Measurements from ENCODE around the gene PPP3R2.
"Not testable (repeated sequence)": the region's sequence is repeated elsewhere in the genome, so short reads cannot be mapped to it uniquely, and the experiment has no call there.

Gene PPP3R2, protein sequence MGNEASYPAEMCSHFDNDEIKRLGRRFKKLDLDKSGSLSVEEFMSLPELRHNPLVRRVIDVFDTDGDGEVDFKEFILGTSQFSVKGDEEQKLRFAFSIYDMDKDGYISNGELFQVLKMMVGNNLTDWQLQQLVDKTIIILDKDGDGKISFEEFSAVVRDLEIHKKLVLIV

DNA sequence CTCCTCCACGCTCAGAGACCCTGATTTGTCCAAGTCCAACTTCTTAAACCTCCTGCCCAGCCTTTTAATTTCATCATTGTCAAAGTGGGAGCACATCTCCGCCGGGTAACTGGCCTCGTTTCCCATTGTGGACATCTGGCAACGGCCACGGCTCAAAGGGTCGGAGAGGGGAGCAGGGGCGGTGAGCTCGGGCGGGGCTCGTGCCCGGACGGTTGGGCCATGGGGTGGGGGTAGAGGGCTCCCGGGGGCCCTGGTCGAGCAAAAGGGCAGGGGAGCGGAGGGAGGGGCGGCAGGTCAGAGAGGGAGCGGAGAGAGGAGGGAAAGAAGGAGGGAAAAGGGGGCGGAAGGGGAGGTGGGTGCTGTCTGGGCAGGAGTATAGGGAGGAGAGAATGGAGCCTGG lies at the start of gene PPP3R2:
Gene PPP3R2, minus strand, starts transcription at position 174 of the 400 bp plus-strand sequence. Its CDS starts 48 bp downstream, at position 126.
- no peak for DNase-seq

DNA sequence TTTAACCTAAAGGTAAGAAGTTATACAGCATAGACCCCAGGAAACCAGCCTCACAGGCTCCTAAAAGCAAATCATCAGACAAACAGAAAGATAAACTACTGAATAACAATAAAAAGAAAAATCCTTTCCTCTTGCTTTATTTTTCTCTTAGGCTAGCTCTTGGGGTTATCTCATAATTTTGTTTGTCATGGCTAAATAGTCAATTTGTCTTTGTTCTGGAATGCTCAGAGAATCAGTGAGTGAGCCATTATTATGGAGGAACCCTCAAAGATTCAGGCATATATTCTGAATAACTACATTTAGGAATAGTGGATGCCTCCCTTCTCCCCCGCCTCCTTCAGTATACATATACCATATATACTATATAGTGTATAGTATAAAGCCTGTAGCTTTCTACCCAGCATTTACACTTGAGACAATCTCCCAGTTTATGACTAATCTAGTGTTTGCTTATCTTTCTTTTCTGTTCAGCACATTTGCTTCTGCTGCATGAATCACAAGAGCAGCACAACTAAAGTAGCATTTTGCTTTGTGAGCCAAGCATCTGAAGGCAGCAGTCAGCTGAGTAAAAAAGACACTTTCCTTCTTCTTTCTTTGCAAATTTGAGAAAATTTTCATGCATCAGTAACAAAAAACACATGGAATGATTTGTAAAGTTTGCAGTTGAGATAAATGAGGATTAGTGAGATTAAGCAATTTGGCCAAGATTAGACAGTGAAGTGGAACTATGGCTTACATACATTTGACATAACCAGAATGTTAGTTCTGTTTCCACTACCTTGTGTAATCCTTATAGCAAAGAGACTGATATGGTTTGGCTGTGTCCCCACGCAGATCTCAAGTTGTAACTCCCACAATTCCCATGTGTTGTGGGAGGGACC lies 45.3 kb upstream of the PPP3R2 start:
- DNase-seq = no peak

DNA sequence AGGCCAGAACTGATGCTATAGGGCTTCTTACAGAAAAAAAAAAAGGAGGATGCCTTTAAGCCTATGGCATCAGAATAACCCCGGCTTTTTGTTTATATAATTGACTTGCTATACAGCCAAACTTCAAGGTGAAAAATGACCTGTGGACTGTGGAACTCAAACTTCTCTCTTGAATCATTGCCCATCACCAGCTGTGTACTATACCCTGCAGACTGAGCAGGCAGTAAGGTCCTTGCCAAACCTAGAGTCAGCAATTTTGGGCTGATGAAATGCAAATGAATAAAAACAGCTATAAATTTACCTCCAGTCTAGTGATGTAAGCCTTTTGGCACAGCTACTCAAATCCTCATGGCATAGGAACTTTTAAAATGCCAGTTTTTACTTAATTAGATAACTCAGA lies 44.5 kb upstream of the PPP3R2 start:
- no peak for DNase-seq

DNA sequence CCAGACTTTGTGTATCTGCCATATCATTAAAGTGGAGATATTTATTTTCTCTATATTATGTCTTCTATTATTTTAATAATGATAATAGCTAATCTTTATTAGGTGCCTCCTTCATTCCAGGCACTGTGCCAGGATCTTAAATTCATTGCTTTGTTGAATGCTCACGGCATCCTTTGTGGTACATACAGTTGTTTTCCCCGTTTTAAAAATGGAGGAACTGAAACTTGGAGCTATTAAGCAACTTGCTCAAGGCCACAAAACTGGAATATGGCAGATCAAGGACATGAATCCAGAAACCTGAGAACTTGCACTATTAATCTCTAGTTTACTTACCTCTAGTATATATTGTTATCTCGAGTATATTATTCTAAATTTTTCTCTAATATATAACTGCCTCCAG lies 41.5 kb upstream of the PPP3R2 start:
- no peak for DNase-seq

DNA sequence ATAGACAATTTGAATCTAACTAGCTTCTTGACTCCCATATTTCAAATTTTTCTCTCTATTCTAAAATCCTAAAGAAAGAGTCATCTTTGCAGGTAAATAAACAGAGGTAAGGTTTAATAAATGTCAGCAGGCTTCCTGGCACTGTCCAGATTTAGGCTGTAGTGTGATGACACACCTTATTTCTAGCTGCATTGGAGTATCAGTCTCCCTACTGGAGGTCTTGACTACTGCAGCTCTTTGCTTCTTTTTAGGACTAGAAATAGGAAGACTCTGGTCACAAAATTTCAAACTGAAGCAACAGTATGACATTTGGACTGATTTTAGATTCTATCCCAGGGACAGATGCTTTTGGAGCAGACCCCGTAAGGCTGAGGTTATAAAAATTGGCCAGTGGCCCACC lies 40.7 kb upstream of the PPP3R2 start:
- no peak for DNase-seq

DNA sequence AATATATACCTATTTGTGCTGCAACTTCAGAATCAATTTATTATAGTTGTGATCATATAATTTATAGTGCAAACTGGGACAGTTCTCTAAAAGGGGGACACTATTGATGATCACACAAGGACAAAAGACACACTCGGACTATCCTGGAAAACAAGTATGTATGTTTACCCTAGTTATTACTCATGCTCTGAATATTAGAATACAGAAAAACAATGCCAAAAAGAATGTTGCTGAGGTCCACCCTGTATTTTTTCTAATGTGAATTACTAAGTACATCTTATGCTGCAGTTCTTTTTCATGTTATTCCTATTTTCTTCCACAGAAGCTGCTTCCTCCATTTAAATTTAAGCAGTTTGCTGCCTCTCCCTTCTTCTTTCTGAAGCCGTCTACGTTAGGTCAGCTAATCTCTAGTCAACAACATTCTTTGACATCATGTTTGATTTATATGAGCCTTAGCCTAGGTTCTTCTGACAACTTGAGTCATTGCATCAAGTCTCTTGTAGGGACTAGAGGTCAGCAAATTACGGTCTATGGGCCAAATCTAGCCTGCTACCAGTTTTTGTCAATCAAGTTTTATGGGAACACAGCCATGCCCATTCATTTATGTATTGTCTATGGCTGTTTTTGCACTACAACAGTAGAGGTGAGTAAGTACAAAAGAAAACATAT lies 40.1 kb upstream of the PPP3R2 start:
- no peak for DNase-seq

DNA sequence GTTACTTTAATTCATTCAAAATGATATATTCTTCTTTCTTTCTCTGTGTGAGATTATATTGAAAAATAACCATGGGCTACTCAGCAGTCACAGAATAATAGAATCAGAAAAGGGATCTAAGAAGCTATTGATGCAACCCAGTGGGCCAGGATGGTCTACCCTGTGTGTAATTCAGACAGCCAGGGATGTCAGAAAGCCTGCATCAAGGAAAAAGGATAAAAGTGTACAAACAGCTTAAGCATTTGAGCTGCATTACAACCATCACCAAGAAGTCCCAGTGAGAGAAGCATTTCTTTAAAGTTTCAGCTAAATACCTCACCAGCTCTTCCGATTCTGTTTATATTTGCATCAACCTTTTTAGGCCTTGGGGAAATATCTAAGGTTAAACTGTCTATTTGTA lies 37.8 kb upstream of the PPP3R2 start:
- DNase-seq = no peak

DNA sequence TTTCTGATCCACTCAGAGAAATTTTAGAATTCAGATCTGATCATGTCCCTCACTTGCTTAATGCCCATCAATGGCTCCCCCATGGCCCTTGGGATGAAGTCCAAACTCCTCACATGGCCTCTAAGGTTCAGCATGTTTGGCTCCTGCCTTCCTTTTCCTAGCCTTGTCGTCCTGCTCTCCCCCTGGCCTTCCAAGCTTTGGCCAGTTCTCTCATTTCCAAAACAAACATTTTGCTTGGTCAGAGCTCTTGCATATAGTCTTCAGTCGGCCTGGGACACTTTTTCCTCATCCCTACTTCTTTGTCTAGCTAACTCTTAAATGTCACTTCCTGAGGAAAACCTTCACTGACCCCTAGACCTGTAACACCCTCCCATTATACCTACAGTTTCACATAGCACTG lies 37.1 kb upstream of the PPP3R2 start:
- DNase-seq = no peak

DNA sequence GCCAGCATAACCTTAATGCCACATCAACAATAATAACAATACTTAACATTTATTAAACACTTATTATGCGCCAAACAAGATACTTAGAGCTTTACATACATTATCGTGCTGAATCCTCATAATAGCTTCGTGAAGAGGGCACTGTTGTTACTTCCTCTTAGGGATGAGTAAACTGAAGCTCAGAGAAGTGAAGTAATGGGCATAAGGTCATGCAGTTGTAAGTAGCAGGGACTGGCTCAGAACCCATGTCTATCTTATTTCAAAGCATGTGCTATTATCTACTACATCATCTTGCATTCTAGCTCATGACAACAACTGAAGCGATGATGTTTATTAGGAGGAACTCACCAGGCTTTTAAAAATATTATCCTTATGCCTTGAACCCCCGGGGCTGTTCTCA lies 34.9 kb upstream of the PPP3R2 start:
- no peak for DNase-seq

DNA sequence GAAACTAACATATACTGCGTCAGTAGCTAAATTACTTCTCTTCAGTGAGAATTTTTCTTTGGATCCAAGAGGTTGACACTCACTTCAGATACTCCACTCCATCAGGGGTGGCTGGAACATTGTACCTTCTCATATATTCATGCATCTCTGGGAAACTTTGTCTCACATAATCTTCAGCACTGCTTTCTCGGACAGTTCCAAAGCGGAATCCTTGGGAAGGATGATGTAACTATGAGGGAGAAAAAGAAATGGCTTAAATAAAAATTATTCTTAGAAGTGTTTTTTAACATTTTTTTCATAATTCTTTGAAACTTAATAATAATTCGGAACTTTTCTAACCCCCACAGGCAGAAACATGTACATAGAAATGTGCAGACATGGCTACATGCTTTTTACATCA lies 33.4 kb upstream of the PPP3R2 start:
- no peak for DNase-seq

DNA sequence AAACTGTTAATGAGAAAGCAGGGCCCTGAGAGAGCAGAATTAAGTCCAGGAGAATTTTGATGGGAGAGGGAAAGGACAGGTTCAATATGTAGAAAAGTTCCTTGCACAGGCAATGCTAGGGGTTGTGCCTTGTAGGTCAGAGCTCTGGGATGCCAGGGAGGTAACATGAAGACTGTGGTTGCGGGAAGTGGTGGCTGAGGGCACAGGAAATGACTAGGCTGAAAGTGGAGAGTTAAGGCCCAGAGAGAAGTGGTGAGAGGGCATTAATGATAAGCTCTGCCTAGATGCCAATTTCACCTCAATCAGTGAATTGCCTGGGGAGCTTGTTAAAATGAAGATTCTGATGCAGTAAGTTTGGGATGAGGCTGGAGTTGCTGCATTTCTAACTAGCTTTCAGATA lies 31.5 kb upstream of the PPP3R2 start:
- no peak for DNase-seq

DNA sequence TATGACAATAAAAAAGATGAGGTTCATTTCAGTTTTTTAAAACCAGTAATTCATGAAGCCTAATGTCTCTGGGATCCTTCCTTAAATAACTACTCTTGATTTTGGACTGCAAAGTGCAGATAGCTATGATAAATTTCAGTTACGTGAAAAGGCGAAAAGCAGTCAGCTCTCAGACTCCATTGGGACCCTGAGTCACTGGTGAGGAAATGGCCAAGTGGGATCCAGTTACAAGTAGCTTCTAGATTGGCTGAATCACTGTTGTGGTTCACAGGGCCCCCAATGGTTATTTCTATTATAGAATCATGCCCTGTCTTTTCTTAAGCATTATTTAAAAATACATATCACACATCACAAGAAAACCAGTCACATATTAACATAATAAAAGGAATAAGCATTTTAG lies 31.1 kb upstream of the PPP3R2 start:
- no peak for DNase-seq

DNA sequence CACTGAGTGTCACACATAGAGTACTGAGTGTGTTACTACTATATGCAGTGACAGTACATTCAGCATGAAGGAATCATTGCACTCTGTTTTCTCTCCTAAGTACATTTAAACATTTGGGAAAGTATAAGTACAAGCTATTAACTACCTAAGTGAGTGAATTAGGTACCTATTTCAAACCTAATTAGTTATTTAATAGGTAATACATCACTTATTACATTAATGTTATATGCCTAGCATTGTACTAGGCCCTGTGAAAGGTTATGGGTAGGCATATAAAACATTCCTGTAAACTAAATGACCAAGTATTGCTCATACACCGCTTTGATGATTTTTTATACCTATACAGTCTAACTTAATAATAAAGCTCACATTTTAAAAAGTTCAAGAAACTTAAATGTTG lies 25.7 kb upstream of the PPP3R2 start:
- no peak for DNase-seq

DNA sequence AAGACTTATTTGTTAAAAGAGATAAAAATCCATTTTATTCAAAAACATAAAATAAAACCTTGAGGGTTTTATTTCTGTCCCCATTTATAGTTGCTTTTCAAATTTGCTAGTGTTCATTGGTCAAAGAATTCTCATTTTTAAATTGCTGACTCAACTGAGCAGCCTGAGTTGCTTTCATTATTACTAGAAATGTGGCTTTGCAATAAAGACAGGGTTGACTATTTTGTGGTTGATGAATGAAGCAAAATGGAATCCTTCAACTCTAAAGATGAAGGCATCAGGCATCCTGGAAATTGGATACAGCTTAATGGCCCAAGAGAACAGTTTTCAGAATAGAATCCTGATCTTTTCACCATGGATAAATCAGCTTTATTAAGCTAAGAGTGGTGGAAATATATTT lies 23.9 kb upstream of the PPP3R2 start:
- DNase-seq = no peak

DNA sequence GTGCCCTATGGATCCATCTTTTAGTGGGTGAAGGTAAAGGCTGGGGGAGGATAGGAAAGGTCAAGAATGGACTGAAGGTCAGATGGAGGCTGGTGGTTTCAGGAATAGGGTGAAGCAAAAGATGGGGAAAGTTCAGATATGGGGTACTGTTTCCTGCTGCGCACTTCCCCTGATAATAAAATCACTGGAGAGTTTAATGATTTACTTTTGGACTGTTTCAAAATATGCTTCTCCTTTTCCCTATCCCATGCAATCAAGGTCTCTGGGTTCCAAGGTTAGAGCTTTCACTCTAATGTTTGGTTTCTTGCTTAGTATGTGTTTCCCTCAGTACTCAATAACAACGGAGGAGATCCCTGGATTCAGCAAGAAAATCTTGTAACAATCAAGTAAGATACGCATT lies 10.8 kb upstream of the PPP3R2 start:
- DNase-seq = no peak

DNA sequence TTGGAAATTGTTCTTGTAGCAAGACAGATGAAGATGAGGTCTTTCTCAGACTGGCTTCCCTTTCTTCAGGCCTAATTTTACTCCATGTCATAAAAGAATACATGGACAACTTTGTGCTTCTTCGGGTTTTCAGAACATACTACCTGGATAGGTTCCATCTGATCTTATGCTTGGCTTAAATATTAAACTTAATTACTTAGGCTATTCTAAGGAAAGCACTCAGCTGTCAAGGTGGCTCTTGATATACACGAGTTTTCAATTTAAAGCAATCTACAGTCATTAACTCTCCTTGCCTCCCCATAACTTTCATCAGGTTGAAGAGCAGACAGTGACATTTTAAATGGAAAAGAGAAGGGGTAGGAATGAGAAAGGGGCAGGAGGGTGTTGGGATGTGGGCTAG lies 9.5 kb upstream of the PPP3R2 start:
- DNase-seq = no peak

DNA sequence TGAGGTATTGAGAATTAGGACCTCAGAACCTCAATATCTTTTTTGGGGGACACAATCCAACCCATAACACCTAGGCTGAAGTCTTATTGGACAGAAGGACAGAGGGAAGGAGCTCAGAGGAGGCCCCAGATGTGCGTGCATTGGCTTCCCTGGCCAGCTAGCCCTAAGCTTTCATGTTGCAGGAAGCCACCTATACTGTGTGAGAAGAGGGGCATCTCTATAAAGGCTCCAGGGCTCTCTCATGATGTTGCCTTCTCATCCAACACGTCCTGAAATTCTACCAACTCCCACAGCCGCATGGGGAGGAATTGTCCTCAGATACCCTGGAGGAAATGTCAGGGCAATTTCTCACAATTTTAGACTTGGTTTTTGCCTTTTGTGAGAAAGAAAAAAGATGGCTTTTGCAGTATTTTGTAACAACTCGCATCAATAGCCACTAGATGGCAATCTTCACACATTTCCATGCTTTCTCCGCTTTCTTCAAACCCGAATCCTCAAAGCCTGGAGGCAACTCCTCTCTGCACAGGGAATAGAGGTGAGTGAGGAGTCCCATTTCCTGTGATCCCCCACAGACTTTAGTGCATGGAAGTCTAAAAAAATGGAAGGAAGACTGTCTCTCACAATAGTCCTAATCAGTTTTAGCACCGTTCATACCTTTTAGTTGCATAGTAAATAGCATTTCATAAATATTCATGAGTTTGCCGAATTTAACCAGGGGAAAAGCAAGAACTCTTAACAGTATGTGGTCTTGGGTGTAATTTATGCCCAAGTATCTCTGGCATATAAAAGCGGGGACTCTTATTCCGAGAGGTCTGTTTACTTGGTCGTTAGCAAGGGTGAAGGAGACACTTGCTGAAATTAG lies 7.4 kb upstream of the PPP3R2 start:
- no peak for DNase-seq

DNA sequence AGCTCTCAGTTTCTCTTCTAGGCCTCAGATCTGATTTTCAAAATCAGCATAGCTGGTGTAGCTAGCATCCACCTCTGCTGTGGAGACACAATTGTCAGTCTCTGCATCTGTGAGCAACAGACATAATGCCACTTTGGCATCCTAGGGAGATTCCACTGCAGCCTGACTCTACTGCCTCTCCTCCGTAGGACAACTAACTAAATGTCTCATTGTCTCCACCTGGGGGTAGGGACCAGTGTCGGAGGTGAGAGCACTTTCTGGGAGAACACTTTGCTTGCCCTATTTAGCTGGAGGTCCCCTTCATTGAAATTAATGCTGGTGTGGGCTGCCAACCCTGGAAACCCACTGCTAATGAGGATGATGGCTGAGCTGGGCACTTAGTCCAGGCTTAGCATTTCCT lies 1.4 kb downstream of the PPP3R2 start:
- DNase-seq = no peak

DNA sequence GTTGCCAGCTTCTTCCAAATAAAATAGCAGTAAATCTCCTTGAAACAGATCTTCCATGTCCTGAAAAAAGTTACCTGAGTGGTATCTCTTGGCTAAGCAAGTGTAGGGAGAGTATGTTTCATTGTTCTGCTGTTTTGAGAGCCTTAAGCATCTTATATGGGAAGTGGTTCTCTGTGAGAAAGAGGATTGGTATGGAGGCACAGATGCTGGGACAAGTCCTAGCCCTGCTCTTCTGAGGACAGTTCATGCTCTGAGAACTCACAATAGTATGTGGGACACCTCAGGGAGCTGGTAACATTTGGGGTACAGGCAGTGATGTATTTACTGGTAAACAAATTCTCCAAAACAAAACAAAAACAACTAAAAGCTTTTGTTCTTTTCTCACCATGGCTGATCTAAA lies 2.0 kb downstream of the PPP3R2 start:
- DNase-seq = no peak

DNA sequence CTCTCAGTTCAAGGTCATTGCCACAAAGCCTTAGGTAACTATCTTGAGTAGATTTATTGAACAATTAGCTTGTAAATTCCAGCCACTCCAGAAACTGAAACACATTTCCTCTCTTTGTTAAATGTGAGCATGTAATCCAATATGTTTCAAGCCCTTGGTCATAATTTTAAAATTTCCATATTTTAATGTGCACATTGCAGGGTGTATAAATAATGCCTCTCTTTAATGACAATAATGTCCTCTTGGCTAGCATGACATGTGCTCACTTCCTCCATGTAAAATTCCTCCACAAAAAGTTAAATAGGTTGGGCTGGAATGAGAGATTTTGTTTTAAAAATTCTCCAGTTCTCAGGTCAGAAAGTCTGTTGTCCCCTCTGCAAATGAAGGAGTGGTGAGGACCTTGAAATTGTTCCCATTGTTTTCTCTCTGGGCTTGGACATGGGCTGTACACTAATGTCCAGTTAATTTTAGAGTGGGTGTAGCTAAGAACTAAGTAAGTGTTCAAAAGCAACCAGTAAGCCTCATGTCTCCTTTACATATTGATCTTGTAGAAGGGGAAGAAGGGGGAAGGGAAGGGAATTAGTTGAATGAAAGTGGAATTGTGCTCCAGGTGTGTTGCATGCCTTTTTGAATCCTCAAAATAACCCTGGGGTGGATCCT lies 2.9 kb downstream of the PPP3R2 start:
- no peak for DNase-seq

DNA sequence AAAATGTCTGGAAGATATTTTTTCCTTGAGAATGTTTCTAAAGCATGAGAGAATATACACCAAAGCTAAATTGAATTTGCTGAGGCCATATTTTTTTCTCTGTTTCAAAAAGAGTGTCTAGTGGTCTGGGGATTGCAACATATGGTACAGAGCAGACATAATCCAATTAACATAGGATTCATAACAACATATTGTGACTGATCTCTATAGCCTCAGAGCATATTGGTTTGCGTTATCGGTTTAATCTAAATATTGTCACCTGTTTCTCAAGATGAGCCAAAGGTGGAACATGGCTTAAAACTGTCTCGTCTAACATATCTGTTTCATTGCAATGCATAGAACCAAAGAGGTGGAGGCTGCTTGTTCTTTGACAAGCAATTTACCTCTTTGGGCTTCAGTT lies 3.9 kb downstream of the PPP3R2 start:
- DNase-seq = no peak

DNA sequence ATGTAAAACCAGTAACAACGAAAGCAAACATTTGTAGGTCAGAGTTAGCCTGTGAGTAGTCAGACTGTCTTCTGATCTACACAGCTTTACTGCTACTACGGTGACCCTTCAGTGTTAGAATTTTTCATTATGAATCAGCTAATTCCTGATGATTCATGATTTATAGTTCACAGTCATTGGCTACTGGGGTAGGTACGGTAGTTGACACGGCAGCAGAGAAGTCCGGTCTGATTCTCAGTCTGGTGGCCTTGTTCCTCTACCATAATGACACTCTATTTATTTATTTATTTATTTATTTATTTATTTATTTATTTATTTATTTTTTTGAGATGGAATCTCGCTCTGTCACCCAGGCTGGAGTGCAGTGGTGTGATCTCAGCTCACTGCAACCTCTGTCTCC lies 4.7 kb downstream of the PPP3R2 start:
- DNase-seq = not testable (repeated sequence)
